Measurements from ENCODE around the gene APC.

Gene APC

DNA sequence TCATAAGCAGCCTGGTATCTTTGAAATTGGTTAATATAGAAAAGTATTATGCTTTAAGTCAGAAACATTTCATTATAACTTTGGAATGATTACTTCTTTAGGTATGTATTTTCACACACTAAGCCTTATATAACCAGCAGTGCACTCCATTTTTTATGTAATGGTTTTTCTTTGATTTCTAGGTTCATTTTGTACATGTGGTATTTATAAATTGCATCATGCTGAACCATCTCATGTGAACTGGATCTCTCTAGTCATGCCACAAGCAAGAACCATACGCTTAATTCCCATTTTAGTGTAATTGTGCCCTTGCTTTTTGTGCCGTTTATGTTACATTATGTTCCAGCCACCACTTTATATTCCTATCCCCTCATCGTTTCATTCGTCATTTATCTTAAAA is 84.8 kb downstream of the APC start:
- CTCF ChIA-PET = interaction anchor here (0.7 to 1.1 kb wide), 2 partner anchors 14 to 16 kb away, joined by 3 to 5 read pairs; no protein-coding TSS in a partner anchor
- TF ChIP-seq, protein P1, sequence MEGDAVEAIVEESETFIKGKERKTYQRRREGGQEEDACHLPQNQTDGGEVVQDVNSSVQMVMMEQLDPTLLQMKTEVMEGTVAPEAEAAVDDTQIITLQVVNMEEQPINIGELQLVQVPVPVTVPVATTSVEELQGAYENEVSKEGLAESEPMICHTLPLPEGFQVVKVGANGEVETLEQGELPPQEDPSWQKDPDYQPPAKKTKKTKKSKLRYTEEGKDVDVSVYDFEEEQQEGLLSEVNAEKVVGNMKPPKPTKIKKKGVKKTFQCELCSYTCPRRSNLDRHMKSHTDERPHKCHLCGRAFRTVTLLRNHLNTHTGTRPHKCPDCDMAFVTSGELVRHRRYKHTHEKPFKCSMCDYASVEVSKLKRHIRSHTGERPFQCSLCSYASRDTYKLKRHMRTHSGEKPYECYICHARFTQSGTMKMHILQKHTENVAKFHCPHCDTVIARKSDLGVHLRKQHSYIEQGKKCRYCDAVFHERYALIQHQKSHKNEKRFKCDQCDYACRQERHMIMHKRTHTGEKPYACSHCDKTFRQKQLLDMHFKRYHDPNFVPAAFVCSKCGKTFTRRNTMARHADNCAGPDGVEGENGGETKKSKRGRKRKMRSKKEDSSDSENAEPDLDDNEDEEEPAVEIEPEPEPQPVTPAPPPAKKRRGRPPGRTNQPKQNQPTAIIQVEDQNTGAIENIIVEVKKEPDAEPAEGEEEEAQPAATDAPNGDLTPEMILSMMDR (IDR thresholded peaks at IDR 0.05; ENCODE audit: control extremely low read depth, extremely low read depth, low read depth, missing control alignments) = no peak
- no peak for DNase-seq (ENCODE audit: extremely low spot score)
- POLR2A ChIA-PET = no interaction called here

DNA sequence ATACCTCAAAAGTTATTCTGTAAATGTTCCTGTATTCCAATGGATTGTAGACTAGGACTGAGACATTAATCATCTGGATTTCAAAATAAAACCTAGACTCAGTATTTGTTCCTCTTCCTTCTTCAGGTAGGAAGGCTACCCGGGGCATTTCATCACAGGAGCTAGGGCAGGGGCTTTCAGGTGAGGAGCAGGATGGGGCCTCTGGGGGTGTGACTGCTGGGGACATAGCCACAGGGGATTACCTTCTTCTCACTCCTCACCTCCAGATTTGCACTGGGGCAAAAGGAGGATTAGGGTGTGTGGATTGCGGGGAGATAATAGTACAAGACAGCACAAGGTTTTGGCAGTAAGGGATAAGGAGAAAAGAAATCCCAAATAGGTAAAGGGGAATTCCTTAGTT is 85.5 kb downstream of the APC start:
- POLR2A ChIA-PET = no interaction called here
- TF ChIP-seq, protein P1 (IDR thresholded peaks at IDR 0.05; ENCODE audit: control extremely low read depth, extremely low read depth, low read depth, missing control alignments) = no peak
- CTCF ChIA-PET = no interaction called here

DNA sequence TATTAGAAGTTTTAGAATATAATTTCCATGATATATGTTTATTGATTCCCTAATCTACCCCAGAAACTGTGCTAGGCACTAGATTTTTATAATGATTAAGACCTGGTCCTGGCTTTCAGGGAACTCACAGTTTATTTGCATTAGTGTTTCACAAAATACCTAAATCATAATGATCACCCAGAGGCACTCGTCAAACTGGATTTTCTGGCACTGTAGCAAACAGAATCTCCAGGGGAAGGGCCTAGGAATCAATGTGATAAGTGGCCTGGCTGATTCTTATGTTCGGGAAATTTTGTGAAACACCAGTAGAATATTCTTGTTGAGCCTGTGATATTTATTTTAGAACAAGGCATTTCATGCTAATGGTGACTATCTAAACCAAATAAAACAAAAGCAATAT is 86.0 kb downstream of the APC start:
- no peak for DNase-seq (ENCODE audit: extremely low spot score)
- TF ChIP-seq, protein P1 (IDR thresholded peaks at IDR 0.05; ENCODE audit: control extremely low read depth, extremely low read depth, low read depth, missing control alignments) = no peak
- ChIA-PET CTCF (no interaction called here), POLR2A (no interaction called here)

More for the DNA sequence above, 85.5 kb downstream of the APC start:
- DNase-seq (ENCODE audit: extremely low spot score) = no peak

DNA sequence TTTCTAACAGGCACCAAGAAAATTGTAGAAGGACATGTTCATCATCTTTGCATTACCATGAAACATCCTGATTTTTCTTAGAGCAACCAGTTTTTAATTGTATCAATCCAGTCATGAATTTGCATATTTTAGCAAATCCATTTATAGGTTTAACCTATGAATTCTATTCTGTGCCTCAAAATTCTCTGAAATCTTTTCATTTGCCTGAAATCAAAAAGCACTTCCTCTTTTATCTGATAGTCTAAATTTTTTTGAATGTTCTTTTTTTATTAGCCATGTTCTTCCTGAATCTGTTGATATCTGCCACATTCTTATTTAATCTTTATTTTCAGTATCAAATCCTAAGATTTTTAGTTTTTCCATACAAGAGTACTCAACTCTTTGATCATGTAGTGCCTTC is 86.5 kb downstream of the APC start:
- ChIA-PET CTCF (no interaction called here), POLR2A (no interaction called here)
- no peak for DNase-seq (ENCODE audit: extremely low spot score)
- TF ChIP-seq, protein P1 (IDR thresholded peaks at IDR 0.05; ENCODE audit: control extremely low read depth, extremely low read depth, low read depth, missing control alignments) = no peak

DNA sequence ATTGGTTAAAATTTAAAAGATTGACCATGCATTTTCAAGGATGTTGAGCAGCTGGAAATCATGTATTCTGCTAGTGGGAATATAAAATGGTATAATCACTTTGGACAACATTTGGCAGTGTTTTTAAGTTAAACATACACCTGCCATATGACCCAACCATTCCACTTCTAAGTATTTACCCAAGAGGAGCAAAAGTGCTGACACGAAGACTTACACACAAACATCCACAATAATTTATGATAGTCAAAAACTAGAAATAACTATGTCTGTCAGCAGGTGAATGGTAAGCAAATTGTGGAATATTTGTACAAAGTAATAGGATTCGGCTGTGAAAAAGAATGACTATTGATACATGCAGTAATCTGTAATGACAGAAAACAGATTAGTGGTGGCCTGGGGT is 92.7 kb downstream of the APC start:
- TF ChIP-seq, protein P1 (IDR thresholded peaks at IDR 0.05; ENCODE audit: control extremely low read depth, extremely low read depth, low read depth, missing control alignments) = no peak
- CTCF ChIA-PET = no interaction called here
- POLR2A ChIA-PET = no interaction called here
- DNase-seq (ENCODE audit: extremely low spot score) = no peak

DNA sequence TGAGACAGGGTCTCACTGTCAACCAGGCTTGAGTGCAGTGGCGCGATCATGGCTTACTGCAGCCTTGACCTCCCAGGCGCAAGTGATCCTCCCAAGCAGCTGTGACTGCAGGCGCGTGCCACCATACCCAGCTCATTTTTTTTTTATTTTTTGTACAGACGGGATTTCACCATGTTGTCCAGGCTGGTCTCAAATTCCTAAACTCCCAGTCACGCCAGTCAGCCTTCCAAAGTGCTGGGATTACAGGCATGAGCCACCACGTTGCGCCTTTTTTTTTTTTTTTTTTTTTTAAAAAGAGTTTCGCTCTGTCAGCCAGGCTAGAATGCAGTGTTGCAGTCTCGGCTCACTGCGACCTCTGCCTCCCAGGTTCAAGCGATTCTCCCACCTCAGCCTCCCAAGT is 96.3 kb downstream of the APC start:
- DNase-seq (ENCODE audit: extremely low spot score) = no peak
- CTCF ChIA-PET = interaction anchor here (1.0 to 1.3 kb wide), 3 partner anchors 14 to 26 kb away, joined by 3 to 13 read pairs (median 4); no protein-coding TSS in a partner anchor
- TF ChIP-seq, protein P1 (IDR thresholded peaks at IDR 0.05; ENCODE audit: control extremely low read depth, extremely low read depth, low read depth, missing control alignments) = no peak
- POLR2A ChIA-PET = no interaction called here

DNA sequence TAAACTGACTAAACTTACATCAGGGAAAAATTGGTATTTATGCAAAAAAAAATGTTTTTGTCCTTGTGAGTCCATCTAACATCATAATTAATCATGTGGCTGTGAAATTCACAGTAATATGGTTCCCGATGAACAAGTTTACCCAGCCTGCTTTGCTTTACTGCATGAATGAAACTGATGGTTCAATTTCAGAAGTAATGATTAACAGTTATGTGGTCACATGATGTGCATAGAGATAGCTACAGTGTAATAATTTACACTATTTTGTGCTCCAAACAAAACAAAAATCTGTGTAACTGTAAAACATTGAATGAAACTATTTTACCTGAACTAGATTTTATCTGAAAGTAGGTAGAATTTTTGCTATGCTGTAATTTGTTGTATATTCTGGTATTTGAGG is 106.8 kb downstream of the APC start:
- no peak for DNase-seq (ENCODE audit: extremely low spot score)
- POLR2A ChIA-PET = no interaction called here
- CTCF ChIA-PET = interaction anchor here (1.0 to 1.8 kb wide), 2 partner anchors 16 to 31 kb away, joined by 3 to 4 read pairs; partner anchors contain the start of gene SRP19
- TF ChIP-seq, protein P1 (IDR thresholded peaks at IDR 0.05; ENCODE audit: control extremely low read depth, extremely low read depth, low read depth, missing control alignments) = no peak

Measured in GM10248 (cell line).